Ascending aorta (tissue), 2 donors: ENCODE results near the gene NUPR2. TPM values are rescaled to one million over a fixed set of nuclear protein-coding genes. Genes with fewer than 3 reads are reported as not detected.
A peak's percentile ranks its signal among the peaks of the same experiment; 100 is the strongest.
"Not testable (repeated sequence)": the region's sequence is repeated elsewhere in the genome, so short reads cannot be mapped to it uniquely, and the experiment has no call there.

Experiments
- DNase-seq, 2 donors: peaks; one replicate each; pipeline ENCODE4 v3.0.0-alpha.2; 2019; ENCODE audit warnings: low spot score in 2 of 2
- H3K27ac ChIP-seq, 2 donors: fragments of 200-600 bp; sonication (generic); one replicate each; pipeline ENCODE4 v1.5.1; 2016 to 2017; ENCODE audit warnings: mild to moderate bottlenecking in 1 of 2
- H3K27me3 ChIP-seq: fragments of 200-600 bp; sonication (generic); one replicate; pipeline ENCODE4 v1.5.1; 2017
- H3K36me3 ChIP-seq, 2 donors: fragments of 200-600 bp; sonication (generic); one replicate each; pipeline ENCODE4 v1.5.1; 2016
- H3K4me1 ChIP-seq, 2 donors: fragments of 200-600 bp; sonication (generic); one replicate each; pipeline ENCODE4 v1.5.1; 2016 to 2017; ENCODE audit warnings: mild to moderate bottlenecking in 1 of 2
- H3K4me3 ChIP-seq, 2 donors: fragments of 200-600 bp; sonication (generic); one replicate each; pipeline ENCODE4 v1.5.1; 2016 to 2017; ENCODE audit warnings: mild to moderate bottlenecking in 1 of 2
- H3K9me3 ChIP-seq, 2 donors: fragments of 200-600 bp; sonication (generic); one replicate each; pipeline ENCODE4 v1.5.1; 2016
- intact Hi-C: fragments of 100-400 bp; cut with DNase I; formaldehyde crosslinking; loops from one replicate; pipeline ENCODE4 v1.15.1; 2023
- total RNA-seq: library from RNA; depleted of rRNA; stranded (reverse); fragments of >200 nt; gene quantifications from one replicate; pipeline ENCODE4 v1.1.0, GENCODE V29; 2016
- TF ChIP-seq, protein P1 (sequence below), 3 experiments: fragments of 200-600 bp in 2 of 3; fragments of 450-650 bp in 1 of 3; sonication (generic) in 2 of 3; IDR thresholded peaks; one replicate each; pipeline ENCODE4 v1.5.1; 2016 to 2019; ENCODE audit warnings: antibody characterized with exemption in 3 of 3, mild to moderate bottlenecking in 1 of 3, moderate library complexity in 1 of 3

NUPR2 gene
- total RNA-seq, 1 donor from 2014 or later, result not detected

DNA sequence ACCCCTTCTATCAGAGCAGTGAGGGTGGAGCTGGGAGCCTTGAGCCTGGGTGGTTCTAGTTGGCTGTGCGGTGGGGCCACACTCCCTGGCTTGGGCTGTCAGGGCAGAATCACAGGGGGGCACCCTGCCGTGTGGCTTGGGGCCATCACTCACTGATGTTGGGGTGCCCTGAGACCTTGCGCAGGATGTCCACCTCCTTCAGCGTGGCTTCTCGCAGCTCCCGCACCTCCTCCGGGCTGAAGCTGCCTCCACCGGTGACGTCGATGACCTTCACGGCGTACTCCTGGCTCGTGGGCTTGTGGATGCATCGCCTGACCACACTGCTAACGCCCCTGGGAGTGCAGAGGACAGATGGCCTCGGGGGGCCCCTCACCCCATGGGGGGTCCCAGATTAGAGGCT is 28.8 kb downstream of the NUPR2 start:
- Histone ChIP-seq H3K4me3 (no peak overlapping the region), H3K36me3 (peaks cover 21 to 22% of the 10 kb centered on the region in 2 donors)
- TF ChIP-seq, protein P1, sequence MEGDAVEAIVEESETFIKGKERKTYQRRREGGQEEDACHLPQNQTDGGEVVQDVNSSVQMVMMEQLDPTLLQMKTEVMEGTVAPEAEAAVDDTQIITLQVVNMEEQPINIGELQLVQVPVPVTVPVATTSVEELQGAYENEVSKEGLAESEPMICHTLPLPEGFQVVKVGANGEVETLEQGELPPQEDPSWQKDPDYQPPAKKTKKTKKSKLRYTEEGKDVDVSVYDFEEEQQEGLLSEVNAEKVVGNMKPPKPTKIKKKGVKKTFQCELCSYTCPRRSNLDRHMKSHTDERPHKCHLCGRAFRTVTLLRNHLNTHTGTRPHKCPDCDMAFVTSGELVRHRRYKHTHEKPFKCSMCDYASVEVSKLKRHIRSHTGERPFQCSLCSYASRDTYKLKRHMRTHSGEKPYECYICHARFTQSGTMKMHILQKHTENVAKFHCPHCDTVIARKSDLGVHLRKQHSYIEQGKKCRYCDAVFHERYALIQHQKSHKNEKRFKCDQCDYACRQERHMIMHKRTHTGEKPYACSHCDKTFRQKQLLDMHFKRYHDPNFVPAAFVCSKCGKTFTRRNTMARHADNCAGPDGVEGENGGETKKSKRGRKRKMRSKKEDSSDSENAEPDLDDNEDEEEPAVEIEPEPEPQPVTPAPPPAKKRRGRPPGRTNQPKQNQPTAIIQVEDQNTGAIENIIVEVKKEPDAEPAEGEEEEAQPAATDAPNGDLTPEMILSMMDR (IDR thresholded peaks at IDR 0.05), result no peak

DNA sequence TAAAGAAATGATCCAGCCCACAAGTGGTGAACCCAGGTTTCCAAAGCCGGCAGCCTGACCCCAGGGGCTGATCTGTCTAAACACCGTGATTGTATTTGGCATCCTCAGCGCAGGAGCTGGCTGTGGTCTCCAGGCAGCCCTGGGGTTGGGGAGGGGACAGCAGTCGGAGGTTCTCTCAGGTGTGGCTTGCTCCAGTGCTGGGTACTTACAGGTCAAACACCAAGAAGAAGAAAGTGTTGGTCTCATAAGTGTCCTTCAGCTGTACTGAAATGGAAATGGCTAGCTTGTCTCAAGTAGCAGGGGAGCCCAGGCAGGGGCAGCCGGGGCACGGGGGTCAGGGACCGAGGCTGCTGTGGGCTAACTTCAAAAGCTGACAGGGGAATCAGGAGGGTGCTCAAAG is 29.5 kb downstream of the NUPR2 start:
- no peaks in the 10 kb centered on the region for H3K27me3 ChIP-seq
- no peaks in the 10 kb centered on the region for H3K9me3 ChIP-seq
- no peak overlapping the region for H3K4me3 ChIP-seq
- no peak for DNase-seq
- H3K36me3 ChIP-seq, result peaks cover 22 to 25% of the 10 kb centered on the region in 2 donors
- no peak overlapping the region for H3K27ac ChIP-seq
- peaks cover 0 to 1% of the 10 kb centered on the region in 2 donors for H3K4me1 ChIP-seq
- intact Hi-C loops, result no loop called here
- TF ChIP-seq, protein P1 (IDR thresholded peaks at IDR 0.05), result no peak

More for the DNA sequence above, 28.8 kb downstream of the NUPR2 start:
- intact Hi-C loops, result no loop called here
- Histone ChIP-seq H3K4me1 (peaks cover 0 to 7% of the 10 kb centered on the region in 2 donors), H3K9me3 (no peaks in the 10 kb centered on the region), H3K27me3 (no peaks in the 10 kb centered on the region), H3K27ac (no peak overlapping the region)
- no peak for DNase-seq

DNA sequence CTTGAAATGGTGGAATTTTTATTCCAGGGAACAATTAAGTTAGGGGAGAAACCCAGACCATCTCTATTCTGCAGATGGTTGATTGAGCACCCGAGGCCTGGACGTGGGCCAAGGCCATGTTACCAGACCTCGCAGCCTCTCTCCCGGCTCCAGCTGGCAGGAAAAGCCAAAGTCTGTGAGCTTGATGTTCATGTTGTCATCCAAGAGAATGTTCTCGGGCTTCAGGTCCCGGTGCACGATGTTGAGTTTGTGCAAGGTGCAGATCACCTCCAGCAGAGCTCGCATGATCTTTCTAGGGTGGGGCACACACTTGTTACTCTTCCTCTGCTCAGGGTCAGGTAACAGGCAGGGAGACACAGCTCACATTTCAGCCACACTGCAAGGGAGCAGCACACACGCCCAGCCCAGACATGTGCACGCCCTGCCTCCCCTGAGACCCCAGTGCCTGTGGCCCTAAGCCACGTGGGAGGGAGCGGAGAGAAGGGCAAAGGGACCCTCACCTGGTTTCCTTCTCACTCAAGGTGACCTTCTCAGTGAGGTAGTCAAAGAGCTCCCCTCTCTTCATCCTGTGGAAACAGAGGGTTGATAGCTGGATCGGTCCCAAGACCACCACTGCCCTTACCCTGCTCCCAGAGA is 32.9 kb downstream of the NUPR2 start:
- H3K9me3 ChIP-seq, result no peaks in the 10 kb centered on the region
- peaks cover 19 to 22% of the 10 kb centered on the region in 2 donors for H3K36me3 ChIP-seq
- intact Hi-C loops, result no loop called here
- H3K27ac ChIP-seq, result peak overlapping the region; percentile 3 to 51
- H3K4me1 ChIP-seq, result peaks cover 3 to 23% of the 10 kb centered on the region in 2 donors
- no peak overlapping the region for H3K4me3 ChIP-seq
- TF ChIP-seq, protein P1 (IDR thresholded peaks at IDR 0.05), result no peak
- DNase-seq, result no peak
- H3K27me3 ChIP-seq, result no peaks in the 10 kb centered on the region

DNA sequence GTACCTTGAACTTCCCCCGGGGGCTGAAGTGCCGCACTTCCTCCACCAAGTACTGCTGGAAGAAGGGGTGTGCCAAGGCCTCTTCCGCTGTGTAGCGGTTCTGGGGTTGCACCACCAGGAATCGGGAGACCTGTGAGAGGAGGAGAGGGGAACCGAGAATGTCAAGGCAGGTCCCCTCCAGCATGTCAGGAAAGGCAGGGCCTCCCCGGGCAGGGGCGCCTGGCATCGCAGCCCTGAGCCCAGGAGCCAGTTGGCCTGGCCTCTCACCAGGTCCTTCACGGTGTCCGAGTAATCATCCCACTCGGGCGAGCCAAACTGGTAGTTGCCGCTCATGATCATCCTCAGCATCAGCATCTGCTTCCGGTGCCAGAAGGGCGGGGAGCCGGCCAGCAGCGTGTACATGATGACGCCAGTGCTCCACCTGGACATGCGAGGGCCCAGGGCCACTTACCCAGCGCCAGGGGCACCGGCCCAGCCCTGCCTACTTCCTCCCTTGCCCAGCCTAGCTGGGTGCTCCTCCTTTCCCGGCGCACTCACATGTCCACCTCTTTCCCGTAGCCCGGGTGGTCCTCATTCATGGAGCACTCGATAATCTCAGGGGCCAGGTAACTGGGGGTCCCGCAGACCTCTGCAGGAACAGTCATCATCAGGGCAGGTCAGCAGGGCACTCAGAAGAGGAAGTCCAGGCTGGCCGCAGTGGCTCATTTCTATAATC is 34.4 kb downstream of the NUPR2 start:
- Histone ChIP-seq H3K36me3 (peaks cover 12 to 16% of the 10 kb centered on the region in 2 donors), H3K27me3 (no peaks in the 10 kb centered on the region), H3K4me3 (no peak overlapping the region), H3K4me1 (peaks cover 3 to 23% of the 10 kb centered on the region in 2 donors), H3K9me3 (no peaks in the 10 kb centered on the region), H3K27ac (peak overlapping the region; percentile 77 to 78)
- intact Hi-C loops, result no loop called here
- no peak for DNase-seq
- TF ChIP-seq, protein P1 (IDR thresholded peaks at IDR 0.05), result no peak

DNA sequence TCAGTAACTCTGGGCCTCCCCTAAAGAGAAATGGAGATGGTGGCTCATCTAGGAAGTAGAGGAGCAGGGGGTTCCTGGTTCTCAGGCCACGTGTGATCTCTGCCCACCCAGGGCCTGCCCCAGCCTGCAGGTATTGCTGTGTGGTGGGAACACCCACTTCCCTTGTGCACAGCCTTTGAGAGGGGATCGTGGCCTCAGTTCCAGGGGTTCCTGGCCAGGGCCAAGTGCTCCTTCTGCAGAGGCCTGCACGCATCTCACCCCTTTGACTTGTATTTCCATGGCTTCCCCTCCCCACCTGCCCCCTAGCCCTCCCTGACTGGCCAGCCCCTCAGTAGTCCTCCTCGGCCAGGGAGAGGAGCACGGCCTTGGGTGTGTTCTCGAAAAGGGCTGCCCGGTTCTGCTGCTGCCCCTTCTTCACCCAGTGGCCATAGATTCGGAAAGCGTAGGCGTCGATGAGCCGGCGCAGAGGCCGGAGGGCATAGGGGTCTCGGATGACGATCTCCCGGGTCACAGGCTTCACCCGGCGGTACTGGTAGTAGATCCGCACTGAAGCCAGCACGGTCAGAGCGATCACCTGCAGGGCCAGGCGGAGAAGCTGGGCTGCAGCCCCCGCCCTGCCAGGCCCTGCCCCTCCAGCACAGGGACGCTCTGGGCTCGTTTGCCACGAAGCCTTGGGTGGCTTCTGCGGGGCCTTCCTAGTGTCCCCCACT is 35.3 kb downstream of the NUPR2 start:
- Histone ChIP-seq H3K27ac (peak overlapping the region; percentile 77 to 78), H3K4me1 (peaks cover 3 to 23% of the 10 kb centered on the region in 2 donors), H3K36me3 (peaks cover 5 to 12% of the 10 kb centered on the region in 2 donors)
- H3K9me3 ChIP-seq, DNase-seq, intact Hi-C loops, H3K4me3 ChIP-seq, H3K27me3 ChIP-seq: not testable (repeated sequence)
